Spleen (tissue), 11 donors: Measurements from ENCODE around the gene FURIN. TPM values are rescaled to one million over a fixed set of nuclear protein-coding genes. Genes with fewer than 3 reads are reported as not detected.
A peak's percentile ranks its signal among the peaks of the same experiment; 100 is the strongest.
"Not testable (repeated sequence)": the region's sequence is repeated elsewhere in the genome, so short reads cannot be mapped to it uniquely, and the experiment has no call there.

Source experiments
- DNase-seq: peaks from one replicate; pipeline ENCODE4 v3.0.0-alpha.2; 2020
- H3K27ac ChIP-seq, 8 donors: fragments of 200-600 bp; sonication (generic) in 7 of 8; 1 replicate in 4 of 8; 2 replicates in 4 of 8; pipeline versions ENCODE4 v1.5.0 to v1.8.0; 2016 to 2021; ENCODE audit warnings: inconsistent platforms in 4 of 8, mild to moderate bottlenecking in 4 of 8, moderate library complexity in 1 of 8
- H3K27me3 ChIP-seq, 7 donors: fragments of 200-600 bp; sonication (generic) in 6 of 7; replicated peaks in 1 of 7; 1 replicate in 4 of 7; 2 replicates in 3 of 7; pipeline versions ENCODE4 v1.5.0 to v1.8.0; 2016 to 2021; ENCODE audit warnings: inconsistent platforms in 3 of 7, mild to moderate bottlenecking in 1 of 7
- H3K36me3 ChIP-seq, 6 donors: fragments of 200-600 bp; sonication (generic) in 5 of 6; 1 replicate in 4 of 6; 2 replicates in 2 of 6; pipeline versions ENCODE4 v1.5.0 to v1.8.0; 2016 to 2021; ENCODE audit warnings: inconsistent platforms in 2 of 6
- H3K4me1 ChIP-seq, 6 donors: fragments of 200-600 bp; sonication (generic) in 5 of 6; 1 replicate in 3 of 6; 2 replicates in 3 of 6; pipeline versions ENCODE4 v1.5.0 to v1.8.0; 2016 to 2021; ENCODE audit warnings: inconsistent platforms in 3 of 6
- H3K4me3 ChIP-seq, 8 donors: fragments of 200-600 bp; sonication (generic) in 7 of 8; 1 replicate in 4 of 8; 2 replicates in 4 of 8; pipeline versions ENCODE4 v1.5.0 to v1.8.0; 2016 to 2021; ENCODE audit warnings: inconsistent platforms in 4 of 8, mild to moderate bottlenecking in 4 of 8, moderate library complexity in 2 of 8
- H3K9me3 ChIP-seq, 8 donors: fragments of 200-600 bp; sonication (generic) in 7 of 8; 1 replicate in 4 of 8; 2 replicates in 4 of 8; pipeline versions ENCODE4 v1.5.0 to v1.8.0; 2016 to 2021; ENCODE audit warnings: inconsistent platforms in 4 of 8
- CTCF ChIP-seq, 11 experiments: fragments of 200-600 bp in 7 of 11; fragments of 450-650 bp in 4 of 11; sonication (generic) in 4 of 11; IDR thresholded peaks in 8 of 11; conservative IDR thresholded peaks in 3 of 11; 1 replicate in 7 of 11; 2 replicates in 4 of 11; pipeline versions ENCODE4 v1.4.0 to v1.8.0; 2016 to 2021; ENCODE audit warnings: antibody characterized with exemption in 11 of 11, inconsistent platforms in 4 of 11, mild to moderate bottlenecking in 1 of 11
- POLR2A ChIP-seq, 3 donors: fragments of 450-650 bp; IDR thresholded peaks; one replicate each; pipeline ENCODE4 v1.5.1; 2017; ENCODE audit warnings: antibody characterized with exemption in 3 of 3, mild to moderate bottlenecking in 1 of 3
- POLR2AphosphoS5 ChIP-seq, 3 donors: sonication (generic); formaldehyde crosslinking; IDR thresholded peaks; one replicate each; pipeline ENCODE4 v1.5.1; 2017; ENCODE audit warnings: antibody characterized with exemption in 3 of 3
- WGBS, 5 donors: extraction: QIAGEN DNeasy Blood & Tissue Kit in 3 of 5; methylation state at CpG; one replicate each; pipeline versions ENCODE4 v1.1.5 to v1.1.7; 2013 to 2018; 5-methylcytosine and 5-hydroxymethylcytosine counted together
- intact Hi-C: fragments of 100-400 bp; cut with DNase I; formaldehyde crosslinking; loops from one replicate; pipeline ENCODE4 v1.15.0; 2023; ENCODE audit warnings: low total_unique reads
- polyA plus RNA-seq, 3 donors: library from polyadenylated mRNA; stranded (reverse); fragments of 200-250 nt; gene quantifications; one replicate each; pipeline ENCODE4 v1.2.1, GENCODE V29; 2013
- total RNA-seq, 7 donors: library from RNA; depleted of rRNA in 3 of 7; stranded (reverse); fragments of >200 nt in 3 of 7; fragmentation: NEBNext Ultra II Directional in 4 of 7; extraction: Animal tissue kit (Norgen Biotek cat#: 25700) in 4 of 7; gene quantifications; one replicate each; pipeline versions ENCODE4 v1.1.0 to v1.2.1, GENCODE V29; 2016 to 2021
- donor health status: healthy with polysubstance abuse.
- donor health status: DM: no; HTN: no; CAD: no; lungs with moderate emphysema.
- donor health status: DM: no; HTN: no; CAD: no.
- donor health status: Bipolar disorder and iron deficiency.
- donor health status: healthy.
- donor health status: DM: no; HTN: no; CAD: no.
- donor health status: DM: yes; HTN: yes; CAD: no.

Gene FURIN
- total and polyA plus RNA-seq, 10 donors = 10.0 to 139 (median 79.0) TPM

GRCh38 chr15:90921887-90922286 is 53.5 kb downstream of the FURIN start:
- Histone ChIP-seq H3K27me3 (no peaks in the 10 kb centered on the region), H3K4me3 (no peak overlapping the region), H3K9me3 (no peaks in the 10 kb centered on the region), H3K4me1 (peaks cover 0 to 15% (median 0%) of the 10 kb centered on the region in 6 donors), H3K27ac (no peak overlapping the region), H3K36me3 (peaks cover 6 to 76% (median 51%) of the 10 kb centered on the region in 6 donors)
- intact Hi-C loops = no loop called here
- TF ChIP-seq POLR2A (IDR thresholded peaks at IDR 0.05) (no peak), POLR2AphosphoS5 (IDR thresholded peaks at IDR 0.05) (no peak), CTCF (IDR thresholded peaks at IDR 0.05 in 8 of 11, conservative IDR thresholded peaks at IDR 0.05 in 3 of 11) (no peak)
- 86 to 94% (median 87%) methylated on average over 4 of the region's 4 CpGs for WGBS, 5 donors
- DNase-seq = no peak

- 86 to 94% (median 89%) methylated on average over 7 of the region's 7 CpGs for WGBS, 5 donors
- DNase-seq, H3K27me3 ChIP-seq, intact Hi-C loops, H3K4me1 ChIP-seq, H3K9me3 ChIP-seq, H3K4me3 ChIP-seq: not testable (repeated sequence)
- H3K36me3 ChIP-seq = peaks cover 6 to 67% (median 42%) of the 10 kb centered on the region in 6 donors
- H3K27ac ChIP-seq = peak overlapping the region in 1 of 8 donors; percentile 16
These were observed 54.4 kb downstream of the FURIN start for GRCh38 chr15:90922712-90923322.

- no peak for DNase-seq
- Histone ChIP-seq H3K9me3 (no peaks in the 10 kb centered on the region), H3K27ac (peak overlapping the region in 1 of 8 donors; percentile 48), H3K27me3 (no peaks in the 10 kb centered on the region), H3K4me1 (peaks cover 0 to 21% (median 13%) of the 10 kb centered on the region in 6 donors), H3K36me3 (peaks cover 0 to 52% (median 27%) of the 10 kb centered on the region in 6 donors), H3K4me3 (no peak overlapping the region)
- 71 to 81% (median 77%) methylated on average over 5 of the region's 5 CpGs for WGBS, 5 donors
- intact Hi-C loops = no loop called here
- no peak for TF ChIP-seq POLR2A (IDR thresholded peaks at IDR 0.05)
- TF ChIP-seq POLR2AphosphoS5 (IDR thresholded peaks at IDR 0.05) = no peak
- TF ChIP-seq CTCF (IDR thresholded peaks at IDR 0.05 in 8 of 11, conservative IDR thresholded peaks at IDR 0.05 in 3 of 11) = no peak
These were observed 56.0 kb downstream of the FURIN start for GRCh38 chr15:90924375-90924774.

- Histone ChIP-seq H3K4me1 (peaks cover 14 to 45% (median 35%) of the 10 kb centered on the region in 6 donors), H3K36me3 (peaks cover 0 to 28% (median 3%) of the 10 kb centered on the region in 6 donors), H3K27ac (peak overlapping the region in 1 of 8 donors; percentile 99)
- WGBS, 5 donors = 92 to 96% (median 94%) methylated on average over 10 of the region's 10 CpGs
- H3K9me3 ChIP-seq, DNase-seq, H3K27me3 ChIP-seq, H3K4me3 ChIP-seq, intact Hi-C loops: not testable (repeated sequence)
These were observed 58.4 kb downstream of the FURIN start for GRCh38 chr15:90926766-90927165.

- DNase-seq, H3K9me3 ChIP-seq, H3K4me3 ChIP-seq, H3K27me3 ChIP-seq, intact Hi-C loops: not testable (repeated sequence)
- peak in 1 of 3 donors; percentile 20 for TF ChIP-seq POLR2AphosphoS5 (IDR thresholded peaks at IDR 0.05)
- 53 to 87% (median 72%) methylated on average over 7 of the region's 7 CpGs for WGBS, 5 donors
- Histone ChIP-seq H3K36me3 (peaks cover 0 to 18% (median 0%) of the 10 kb centered on the region in 6 donors), H3K27ac (peak overlapping the region in 7 of 8 donors; percentile 4 to 99 (median 97)), H3K4me1 (peaks cover 21 to 54% (median 47%) of the 10 kb centered on the region in 6 donors)
These were observed 59.7 kb downstream of the FURIN start for GRCh38 chr15:90928106-90928505.
